T-helper 1 cell treated with Interleukin-12 subunit alpha and Interleukin-12 subunit beta and Interleukin-4 antibody, amounts not matched to agents 30 ng/mL and 1 ng/mL, for 36 hours (primary cell): Measurements from ENCODE around the gene SERPINB1. TPM values are rescaled to one million over a fixed set of nuclear protein-coding genes. Genes with fewer than 3 reads are reported as not detected.

ENCODE experiments used
- intact Hi-C: fragments of 100-400 bp; cut with micrococcal nuclease; formaldehyde crosslinking; loops from one replicate; pipeline ENCODE4 v1.15.1; 2024
- total RNA-seq: library from RNA; stranded (reverse); gene quantifications from 2 replicates; pipeline ENCODE4 v1.2.3, GENCODE V29; 2022

The SERPINB1 gene
- total RNA-seq, 1 donor from 2014 or later, result 83.4 TPM

DNA sequence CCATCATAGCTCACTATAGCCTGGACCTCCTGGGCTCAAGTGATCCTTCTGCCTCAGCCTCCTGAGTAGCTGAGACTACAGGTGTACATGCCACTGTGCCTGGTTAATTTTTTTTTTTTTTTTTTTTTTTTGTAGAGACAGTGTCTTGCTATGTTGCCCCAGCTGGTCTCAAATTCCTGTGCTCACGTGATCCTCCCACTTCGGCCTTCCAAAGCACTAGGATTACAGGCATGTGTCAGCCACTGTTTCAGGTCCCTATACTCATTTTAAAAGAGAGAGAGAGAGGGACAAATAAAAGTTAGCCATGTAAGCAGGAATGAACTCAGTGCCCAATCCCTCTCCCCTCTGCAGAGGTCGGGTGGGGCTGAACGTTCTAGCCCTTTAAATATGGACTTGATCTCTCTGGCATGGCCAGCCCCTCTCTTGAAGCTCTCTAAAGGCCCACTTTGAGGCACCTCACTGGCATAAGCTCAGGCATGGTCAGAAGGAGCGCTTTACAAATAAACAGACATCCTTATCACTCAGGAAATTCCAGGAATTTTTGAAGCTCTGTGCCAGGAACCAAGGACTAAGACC, 9.0 kb upstream of the SERPINB1 start:
- intact Hi-C loops, result no loop called here

DNA sequence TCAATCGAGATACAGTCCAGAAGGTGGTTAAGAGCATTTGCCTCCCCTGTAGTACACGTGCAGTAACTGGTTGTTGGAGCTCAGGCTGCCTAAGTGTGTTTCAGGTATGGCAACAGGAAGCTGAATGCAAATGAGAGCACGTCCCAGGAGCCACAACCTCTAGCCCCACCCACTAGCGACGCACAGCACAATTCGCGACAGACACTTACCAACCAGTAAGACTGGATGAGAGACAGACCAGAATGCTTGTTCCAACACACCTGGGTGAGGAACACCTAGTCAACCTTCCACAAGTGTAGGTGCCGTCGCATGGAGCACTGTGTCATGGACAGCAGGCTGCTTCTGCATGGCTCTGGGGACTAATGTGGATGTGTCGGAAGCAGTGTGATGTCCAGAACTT, 7.2 kb upstream of the SERPINB1 start:
- intact Hi-C loops, result loop anchor here (1.0 to 5.0 kb wide), 2 partner anchors 8 to 208 kb away; no protein-coding TSS in a partner anchor

DNA sequence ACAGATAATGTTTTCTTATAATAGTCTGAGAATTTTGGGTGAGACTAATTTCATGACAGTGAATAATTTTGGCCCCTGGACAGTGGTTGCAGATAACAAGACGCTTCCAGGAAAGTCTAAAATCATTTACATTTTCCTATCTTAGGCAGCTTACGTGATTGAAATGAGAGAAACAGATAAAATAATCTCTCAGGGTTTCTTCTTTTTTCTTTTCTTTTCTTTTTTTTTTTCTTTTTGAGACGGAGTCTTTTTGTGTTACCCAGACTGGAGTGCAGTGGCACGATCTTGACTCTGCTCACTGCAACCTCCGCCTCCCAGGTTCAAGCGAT, 4.2 kb upstream of the SERPINB1 start:
- intact Hi-C loops, result loop anchor here (1.0 to 5.0 kb wide), 11 partner anchors 8 to 211 kb away; partner anchors contain the start of genes SERPINB9 and WRNIP1

DNA sequence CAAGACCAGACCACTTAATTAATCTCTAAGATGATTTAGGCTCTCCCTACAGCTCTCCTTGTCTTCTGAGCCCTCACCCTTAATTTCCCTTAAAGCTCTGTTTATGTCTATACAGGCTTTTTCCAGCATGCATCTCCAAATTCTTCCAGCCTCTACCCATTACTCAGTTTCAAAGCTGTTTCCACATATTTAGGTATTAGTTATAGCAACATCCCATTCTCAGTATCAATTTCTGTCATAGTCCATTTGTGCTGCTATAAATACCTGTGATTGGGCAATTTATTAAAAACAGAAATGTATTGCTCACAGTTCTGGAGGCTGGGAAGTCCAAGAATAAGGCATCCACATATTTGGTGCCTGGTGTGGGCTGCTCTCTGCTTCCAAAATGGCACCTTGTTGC, 2.3 kb upstream of the SERPINB1 start:
- intact Hi-C loops, result loop anchor here (5.0 kb wide), 1 partner anchor 273 kb away; the partner anchor contains the start of gene BPHL

DNA sequence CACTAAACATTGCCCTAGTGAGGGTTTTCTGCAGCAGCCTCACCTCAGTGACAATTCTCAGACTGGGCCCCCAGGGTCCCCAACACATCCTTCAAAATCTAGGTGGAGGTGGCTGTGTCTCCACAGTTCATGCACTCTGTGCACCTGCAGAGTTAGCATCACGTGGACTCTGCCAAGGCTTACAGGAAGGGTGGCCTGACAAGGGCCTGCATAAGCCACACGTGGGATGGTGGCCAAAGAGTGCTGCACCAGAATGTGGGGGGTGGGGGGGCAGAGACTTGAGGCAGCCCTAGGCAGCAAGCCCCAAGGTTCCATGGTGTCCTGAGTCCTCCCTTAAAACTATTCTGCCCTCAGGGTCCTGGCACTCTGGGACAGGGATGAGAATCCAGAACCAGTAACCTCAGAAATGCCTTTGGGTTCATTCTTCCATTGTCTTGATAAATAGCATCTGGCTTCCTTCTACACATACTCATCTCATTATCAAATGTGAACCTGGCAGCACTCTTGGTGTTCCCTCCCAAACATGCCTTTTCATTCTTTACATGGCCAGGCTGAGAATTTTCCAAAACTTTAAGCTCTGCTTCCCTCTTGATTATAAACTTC, 1.6 kb upstream of the SERPINB1 start:
- intact Hi-C loops, result loop anchor here (2.0 to 5.0 kb wide), 2 partner anchors 226 to 274 kb away; partner anchors contain the start of genes BPHL and RIPK1

DNA sequence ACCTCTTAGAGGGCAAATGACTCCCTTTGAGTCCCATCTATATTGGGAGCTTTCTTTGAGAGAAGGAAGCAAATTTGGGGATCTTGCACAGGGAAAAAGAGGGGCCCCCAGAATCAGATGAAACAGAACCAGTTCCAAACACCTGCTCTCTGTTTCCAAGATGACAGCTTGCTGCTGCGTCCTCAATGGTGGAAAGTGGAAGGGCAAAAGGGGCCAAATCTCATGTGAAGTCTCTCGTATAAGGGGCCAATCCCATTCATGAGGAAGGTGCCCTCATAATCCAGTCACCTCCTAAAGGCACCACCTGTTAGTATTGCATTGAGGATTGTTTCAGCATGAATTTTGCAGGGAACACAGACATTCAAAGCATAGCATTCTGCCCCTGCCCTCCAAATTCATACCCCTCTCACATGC, 483 bp upstream of the SERPINB1 start:
- intact Hi-C loops, result loop anchor here (1.0 to 5.0 kb wide), 4 partner anchors 90 to 275 kb away; partner anchors contain the start of genes BPHL and RIPK1

DNA sequence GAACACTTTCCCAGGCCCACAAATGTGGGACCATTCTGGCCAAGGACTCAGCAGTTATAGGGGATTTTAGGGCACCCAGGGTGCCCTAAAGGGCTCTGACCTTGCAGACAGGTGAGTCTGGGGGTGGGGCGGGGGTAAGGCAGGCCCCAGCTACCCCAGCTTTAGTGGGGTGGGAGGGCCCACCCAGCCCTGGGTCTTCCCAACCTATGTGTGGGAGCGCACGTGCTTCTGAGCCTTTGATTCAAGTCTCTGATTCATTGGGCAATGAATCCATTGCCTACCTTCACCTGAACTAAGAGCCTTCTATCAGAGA, 958 bp downstream of the SERPINB1 start:
- intact Hi-C loops, result loop anchor here (1.0 to 5.0 kb wide), 5 partner anchors 49 to 1181 kb away; partner anchors contain the start of genes BPHL and WRNIP1

DNA sequence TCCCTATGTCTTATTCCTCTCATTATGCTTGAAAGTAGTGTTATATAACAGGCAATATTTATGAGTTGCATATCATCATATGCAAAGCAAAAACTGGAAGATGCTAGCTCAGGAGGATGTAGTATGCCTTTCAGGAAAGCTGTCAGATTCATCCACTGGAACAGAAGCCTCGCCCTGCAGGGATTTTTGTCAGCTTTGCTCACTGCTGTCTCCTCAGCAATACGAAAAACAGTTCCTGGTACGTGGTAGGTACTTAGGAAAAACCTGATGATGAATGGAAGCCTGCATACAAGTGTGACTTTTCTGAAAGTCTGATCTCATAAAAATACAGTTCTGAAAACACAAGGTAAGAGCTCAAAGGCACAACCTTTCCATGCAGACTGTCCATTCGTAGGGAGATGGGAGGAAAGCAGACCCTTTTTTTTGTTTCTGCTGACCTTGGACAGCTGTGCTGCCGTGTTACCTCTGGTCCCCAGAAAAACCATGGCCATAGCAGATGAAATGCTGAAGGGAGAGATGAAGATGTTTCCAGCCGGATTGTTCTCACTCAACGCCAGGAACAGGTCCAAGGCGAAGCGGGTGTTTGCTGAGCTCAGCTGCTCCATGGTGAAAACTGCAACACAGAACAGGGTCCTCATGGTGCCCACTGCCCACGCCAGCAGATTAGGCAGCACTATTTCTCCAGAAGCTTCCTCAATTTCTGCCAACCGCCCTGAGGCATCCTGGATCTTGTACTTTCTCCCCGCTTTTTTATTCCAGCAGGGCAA, 1.5 kb downstream of the SERPINB1 start:
- intact Hi-C loops, result loop anchor here (5.0 kb wide), 1 partner anchor 277 kb away; the partner anchor contains the start of gene BPHL

DNA sequence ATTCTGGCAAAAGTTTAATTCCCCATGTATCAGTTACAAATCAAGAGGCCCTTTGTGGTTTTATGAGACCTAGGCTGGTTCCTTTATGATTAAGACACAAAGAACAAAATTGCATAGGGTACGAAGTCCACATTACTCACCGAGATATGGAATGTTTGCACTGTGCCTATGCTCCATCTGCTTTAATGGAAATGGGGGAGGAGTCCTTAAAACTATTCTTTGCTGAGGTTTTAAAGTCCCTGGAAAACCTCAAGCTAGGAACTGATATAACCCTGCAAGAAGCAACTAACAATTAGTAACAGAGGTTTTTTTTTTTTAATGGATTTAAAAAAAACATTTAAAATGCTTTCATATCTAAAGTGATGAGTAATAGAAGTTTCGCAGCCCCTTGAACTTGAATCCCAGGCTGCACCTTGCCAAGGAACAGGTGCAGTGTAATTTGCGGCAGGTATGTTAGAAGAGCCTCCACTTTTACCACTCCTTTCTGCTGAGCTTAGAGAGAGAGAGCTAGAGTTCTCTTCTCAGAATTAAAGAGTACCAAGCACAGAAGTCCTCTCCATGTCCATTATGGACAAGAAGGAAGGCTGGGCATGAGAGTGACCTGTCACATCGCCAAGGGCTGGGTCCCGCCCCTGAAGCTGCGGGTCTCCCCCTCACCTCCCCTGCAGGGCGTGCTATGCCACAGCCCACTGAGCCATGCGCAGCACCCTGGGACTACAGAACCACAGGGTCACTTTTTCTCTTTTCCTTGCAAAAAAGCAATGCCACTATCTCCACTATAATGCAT, 2.3 kb downstream of the SERPINB1 start:
- intact Hi-C loops, result no loop called here

DNA sequence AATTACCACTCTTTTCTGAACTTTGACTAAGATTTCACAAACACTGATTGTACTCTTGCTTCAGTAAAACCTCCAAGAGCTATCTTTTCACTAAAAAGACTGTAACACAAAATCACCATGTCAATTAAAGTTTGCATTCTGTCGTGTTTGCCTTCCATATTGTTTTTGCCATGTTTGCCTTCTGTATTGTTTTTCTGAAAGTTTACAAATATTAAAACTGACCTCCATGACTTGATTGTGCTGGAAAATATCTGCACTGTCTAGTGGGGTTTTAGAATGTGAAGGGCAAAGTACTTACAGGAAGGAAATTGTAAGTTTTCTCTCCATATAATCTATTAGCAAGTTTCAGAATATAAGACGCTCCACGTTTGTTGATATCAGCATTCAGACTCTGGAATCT, 3.4 kb downstream of the SERPINB1 start:
- intact Hi-C loops, result no loop called here

DNA sequence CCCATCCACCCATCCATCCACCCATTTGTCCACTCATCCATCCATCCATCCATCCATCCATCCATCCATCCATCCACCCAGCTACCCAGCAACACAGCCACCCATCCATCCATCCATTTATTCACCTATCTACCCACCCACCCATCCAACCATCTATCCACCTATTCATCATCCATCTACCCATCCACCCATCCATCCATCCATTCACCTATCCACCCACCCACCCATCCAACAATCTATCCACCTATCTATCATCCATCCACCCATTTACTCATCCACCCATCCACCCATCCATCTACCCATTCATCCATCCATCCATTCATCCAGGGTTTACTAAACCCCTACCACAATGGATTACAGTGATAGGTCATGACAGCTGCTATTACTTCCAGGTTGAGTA, 7.4 kb downstream of the SERPINB1 start:
- intact Hi-C loops, result no loop called here

DNA sequence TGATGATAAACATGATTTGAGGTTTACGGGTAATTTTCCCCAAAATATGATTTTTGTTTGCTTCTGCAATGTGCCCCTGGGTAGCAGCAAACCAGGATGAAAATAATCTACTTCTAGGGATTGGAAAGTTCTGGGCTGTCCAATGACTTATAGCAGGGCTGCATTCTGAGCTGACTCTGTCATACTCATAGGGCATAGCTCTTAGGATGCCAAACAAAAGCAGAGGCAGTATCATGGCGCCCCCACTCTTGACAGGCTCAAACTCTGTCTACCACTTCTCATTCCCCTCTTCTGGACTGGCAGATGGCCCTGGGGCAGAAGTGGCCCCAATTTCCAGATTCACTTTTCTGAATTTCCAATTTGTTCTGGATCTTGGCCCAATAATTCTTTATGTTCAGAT, 10.3 kb downstream of the SERPINB1 start:
- intact Hi-C loops, result no loop called here

DNA sequence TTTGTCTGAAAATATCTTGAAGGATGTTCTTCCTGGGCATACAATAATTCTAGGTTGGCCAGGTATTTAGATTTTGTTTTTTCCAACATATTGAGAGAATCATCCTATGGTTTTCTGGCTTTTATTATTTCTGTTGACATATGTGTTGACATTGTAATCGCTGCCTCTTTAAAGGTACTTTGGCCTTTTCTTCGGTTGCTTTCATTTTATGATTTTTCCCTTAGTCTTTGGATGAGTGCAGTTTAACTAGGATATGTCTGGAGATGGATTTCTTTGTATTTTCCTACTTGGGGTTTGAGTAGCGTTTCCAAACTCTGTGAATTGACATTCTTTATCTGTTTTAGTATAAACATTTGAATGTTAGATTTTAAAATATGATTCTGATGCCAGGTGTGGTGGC, 11.5 kb downstream of the SERPINB1 start:
- intact Hi-C loops, result no loop called here

DNA sequence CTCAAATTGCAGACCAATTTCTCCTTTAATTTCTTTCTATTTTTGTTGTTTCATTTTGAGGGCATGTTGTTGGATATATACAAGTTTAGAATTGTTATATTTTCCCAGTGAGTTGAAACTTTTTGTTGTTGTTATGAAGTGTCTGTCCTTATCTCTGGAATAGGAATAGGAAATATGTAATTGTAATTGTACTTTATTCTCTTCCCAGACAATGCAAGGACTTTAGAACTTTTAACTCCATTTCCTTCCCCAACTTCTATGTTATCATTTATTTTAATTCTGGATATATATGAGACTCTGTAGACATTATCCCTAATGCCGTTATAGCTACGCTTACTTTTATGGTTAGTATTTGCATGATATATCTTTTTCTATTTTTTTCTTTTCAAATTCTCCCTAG, 12.4 kb downstream of the SERPINB1 start:
- intact Hi-C loops, result loop anchor here (10.0 kb wide), 1 partner anchor 916 kb away; no protein-coding TSS in a partner anchor

DNA sequence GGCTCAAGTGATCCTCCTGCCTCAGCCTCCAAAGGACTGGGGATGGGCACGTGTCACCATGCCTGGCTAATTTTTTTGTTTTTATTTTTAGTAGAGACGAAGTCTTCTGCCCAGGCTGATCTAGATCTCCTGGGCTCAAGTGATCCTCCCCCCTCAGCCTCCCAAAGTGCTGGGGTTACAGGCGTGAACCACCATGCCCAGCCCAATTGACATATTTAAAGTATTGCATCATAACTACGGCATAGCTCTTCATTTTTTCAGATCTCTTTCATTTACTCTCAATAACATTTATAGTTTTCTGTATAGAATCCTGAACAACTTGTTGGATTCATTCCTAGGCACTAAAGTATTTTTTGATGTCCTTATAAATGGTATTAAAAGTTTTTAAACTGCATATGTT, 13.0 kb downstream of the SERPINB1 start:
- intact Hi-C loops, result loop anchor here (10.0 kb wide), 1 partner anchor 916 kb away; no protein-coding TSS in a partner anchor

DNA sequence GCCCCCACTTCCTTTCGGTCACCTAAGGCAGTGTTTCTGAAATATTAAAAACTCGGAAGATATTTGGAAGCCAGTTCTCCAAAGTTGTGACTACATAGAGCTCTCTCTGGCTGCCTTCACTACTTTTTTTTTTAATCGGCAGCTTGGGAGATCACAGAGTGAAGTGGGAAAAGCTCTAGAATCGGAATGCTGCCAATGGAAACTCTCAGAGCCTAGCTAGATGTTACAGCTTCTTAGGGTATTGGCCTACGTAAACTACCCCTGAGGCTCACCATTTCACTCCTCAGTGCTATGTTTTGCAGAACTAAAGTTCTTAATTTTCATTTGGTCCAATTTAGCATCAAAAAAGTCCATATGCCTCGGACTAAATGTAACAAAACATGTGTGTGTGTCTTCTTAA, 14.5 kb downstream of the SERPINB1 start:
- intact Hi-C loops, result loop anchor here (10.0 kb wide), 1 partner anchor 918 kb away; no protein-coding TSS in a partner anchor

DNA sequence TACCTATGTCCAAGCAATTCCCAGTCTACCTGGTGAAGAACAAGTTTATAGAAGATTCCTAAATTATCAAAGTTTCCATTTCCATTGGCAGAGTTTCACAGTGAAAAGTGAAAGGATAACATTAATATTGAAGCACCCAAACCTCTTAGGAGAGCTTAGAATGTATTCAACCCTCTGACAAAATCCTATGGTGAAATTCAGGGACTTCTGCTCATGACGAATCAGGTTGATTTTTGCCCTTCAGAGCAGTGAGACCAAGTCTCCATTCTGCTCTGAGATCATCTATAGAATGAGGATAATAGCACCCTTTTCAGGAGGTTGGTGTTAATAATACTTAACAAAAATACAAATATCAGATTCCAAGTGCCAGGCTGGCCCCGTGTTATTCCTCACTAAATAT, 15.5 kb downstream of the SERPINB1 start:
- intact Hi-C loops, result loop anchor here (10.0 kb wide), 1 partner anchor 919 kb away; no protein-coding TSS in a partner anchor

DNA sequence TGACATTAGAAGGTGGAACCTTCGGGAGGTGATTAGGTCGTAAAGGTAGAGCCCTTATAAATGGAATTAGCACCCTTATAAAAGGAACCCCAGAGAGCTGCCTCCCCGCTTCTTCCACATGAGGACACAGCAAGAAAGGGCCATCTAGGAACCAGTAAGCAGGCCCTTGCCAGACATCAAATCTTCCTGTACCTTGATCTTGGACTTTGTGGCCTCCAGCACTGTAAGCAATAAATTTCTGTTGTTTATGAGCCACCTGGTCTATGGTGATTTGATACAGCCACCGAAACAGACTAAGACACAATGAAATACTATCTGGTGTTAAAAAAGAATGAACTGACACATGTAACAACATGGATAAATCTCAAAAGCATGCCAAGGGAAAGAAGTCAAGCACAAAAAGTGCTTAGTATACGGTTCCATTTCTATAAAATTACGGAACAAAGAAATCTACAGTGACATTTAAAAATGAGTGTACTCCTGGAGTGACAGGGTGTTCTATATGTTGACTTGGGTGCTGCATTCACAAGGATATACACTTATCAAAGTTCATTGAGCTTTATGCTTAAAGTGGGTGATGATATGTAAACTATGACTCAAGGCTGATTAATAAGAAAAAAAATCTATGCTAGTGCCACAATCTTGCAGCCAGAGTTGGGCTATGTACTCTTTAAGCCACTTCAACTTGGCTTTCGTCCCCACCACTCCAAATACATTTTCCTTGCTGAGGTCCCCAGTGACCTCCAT, 18.4 kb downstream of the SERPINB1 start:
- intact Hi-C loops, result loop anchor here (10.0 kb wide), 1 partner anchor 922 kb away; no protein-coding TSS in a partner anchor

DNA sequence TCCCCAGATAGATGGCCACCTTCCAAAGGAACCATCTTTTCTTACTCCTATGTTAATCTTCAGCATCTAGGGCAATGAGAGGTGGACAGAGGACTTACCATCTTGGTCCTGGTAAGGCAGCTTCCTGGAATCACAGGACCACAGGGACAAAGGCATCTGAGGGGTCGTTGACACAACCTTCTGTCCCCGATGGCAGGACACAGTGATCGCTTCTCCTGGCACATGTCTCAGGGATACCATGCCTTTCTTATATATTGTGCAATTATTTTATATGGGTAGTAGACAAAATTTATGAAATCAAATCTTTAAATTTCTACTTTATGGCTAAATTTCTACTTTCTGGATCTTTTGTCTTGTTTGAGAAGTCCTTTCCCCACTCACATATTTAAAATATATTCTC, 20.1 kb downstream of the SERPINB1 start:
- intact Hi-C loops, result loop anchor here (10.0 kb wide), 1 partner anchor 923 kb away; no protein-coding TSS in a partner anchor

DNA sequence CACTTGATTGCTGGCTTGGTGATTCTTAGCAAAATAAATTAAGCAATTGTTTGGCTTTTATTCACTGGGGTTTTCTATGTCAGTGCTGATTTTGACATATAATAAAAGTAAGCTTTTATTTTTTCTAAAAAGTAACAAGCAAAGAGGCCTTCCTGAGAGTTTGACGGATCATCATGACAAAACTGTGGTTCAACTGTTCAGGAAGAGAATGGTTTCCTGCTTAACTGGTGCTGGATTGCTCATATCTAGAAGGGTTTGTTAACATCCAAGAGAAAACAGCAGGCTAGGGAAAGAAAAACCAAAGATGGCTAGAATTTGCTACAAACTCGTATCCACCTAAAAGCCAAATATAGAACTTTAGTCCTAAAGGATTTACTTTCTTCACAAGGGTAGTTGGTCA, 21.2 kb downstream of the SERPINB1 start:
- intact Hi-C loops, result loop anchor here (10.0 kb wide), 1 partner anchor 924 kb away; no protein-coding TSS in a partner anchor
